Osteocyte (in vitro differentiated cells): ENCODE measurements around the gene TMEM154. TPM values are rescaled to one million over a fixed set of nuclear protein-coding genes. Genes with fewer than 3 reads are reported as not detected.

Experiments used
- DNase-seq: peaks from one replicate; pipeline ENCODE4 v3.0.0; 2021; ENCODE audit warnings: mixed read lengths; ENCODE audit not compliant: unreplicated experiment; ENCODE audit errors: extremely low spot score
- H3K27ac Mint-ChIP-seq: one replicate; pipeline ENCODE4 v1.8.0; 2021; ENCODE audit warnings: mild to moderate bottlenecking, mixed read lengths; ENCODE audit not compliant: unreplicated experiment
- H3K27me3 Mint-ChIP-seq: one replicate; pipeline ENCODE4 v1.8.0; 2021; ENCODE audit warnings: mixed read lengths; ENCODE audit not compliant: unreplicated experiment
- H3K36me3 Mint-ChIP-seq: one replicate; pipeline ENCODE4 v1.8.0; 2021; ENCODE audit warnings: mixed read lengths; ENCODE audit not compliant: unreplicated experiment
- H3K4me1 Mint-ChIP-seq: one replicate; pipeline ENCODE4 v1.8.0; 2021; ENCODE audit warnings: mixed read lengths; ENCODE audit not compliant: unreplicated experiment
- H3K4me3 Mint-ChIP-seq: one replicate; pipeline ENCODE4 v1.8.0; 2021; ENCODE audit warnings: mild to moderate bottlenecking, moderate library complexity, mixed read lengths; ENCODE audit not compliant: unreplicated experiment
- H3K9me3 Mint-ChIP-seq: one replicate; pipeline ENCODE4 v1.8.0; 2021; ENCODE audit warnings: mixed read lengths; ENCODE audit not compliant: unreplicated experiment
- CTCF ChIP-seq: fragments of 200-600 bp; sonication (generic); IDR thresholded peaks from 2 replicates; pipeline ENCODE4 v1.5.0; 2021; ENCODE audit warnings: antibody characterized with exemption, mild to moderate bottlenecking, moderate library complexity
- total RNA-seq: library from RNA; stranded (reverse); gene quantifications from 2 replicates; pipeline ENCODE4 v1.2.1, GENCODE V29; 2021

TMEM154 gene
- total RNA-seq, 1 donor from 2014 or later = 1.4 TPM

GRCh38 chr4:152607178-152607577 is 72.6 kb downstream of the TMEM154 start:
- no peak for TF ChIP-seq CTCF
- Mint-ChIP-seq H3K4me3 (no peak overlapping the region), H3K36me3 (no peaks in the 10 kb centered on the region), H3K27ac (no peak overlapping the region), H3K4me1 (no peaks in the 10 kb centered on the region), H3K9me3 (no peaks in the 10 kb centered on the region), H3K27me3 (peaks cover 33% of the 10 kb centered on the region)
- no peak for DNase-seq

- Mint-ChIP-seq H3K9me3 (no peaks in the 10 kb centered on the region), H3K4me3 (no peak overlapping the region), H3K36me3 (no peaks in the 10 kb centered on the region), H3K4me1 (no peaks in the 10 kb centered on the region), H3K27ac (no peak overlapping the region), H3K27me3 (peaks cover 28% of the 10 kb centered on the region)
- no peak for TF ChIP-seq CTCF
- peak; percentile 46 for DNase-seq
Measured at GRCh38 chr4:152606753-152607152, 73.0 kb downstream of the TMEM154 start.

- no peak overlapping the region for H3K4me3 Mint-ChIP-seq
Measured at GRCh38 chr4:152605641-152606335, 74.0 kb downstream of the TMEM154 start.

GRCh38 chr4:152605031-152605430 is 74.8 kb downstream of the TMEM154 start:
- H3K27ac Mint-ChIP-seq = no peak overlapping the region
- no peaks in the 10 kb centered on the region for H3K4me1 Mint-ChIP-seq
- H3K4me3 Mint-ChIP-seq = no peak overlapping the region
- no peak for DNase-seq
- peaks cover 24% of the 10 kb centered on the region for H3K27me3 Mint-ChIP-seq
- no peaks in the 10 kb centered on the region for H3K9me3 Mint-ChIP-seq
- TF ChIP-seq CTCF = no peak
- H3K36me3 Mint-ChIP-seq = no peaks in the 10 kb centered on the region

More at GRCh38 chr4:152605641-152606335, 74.0 kb downstream of the TMEM154 start:
- H3K4me1 Mint-ChIP-seq = no peaks in the 10 kb centered on the region
- no peak for DNase-seq
- H3K27me3 Mint-ChIP-seq = peaks cover 24% of the 10 kb centered on the region
- no peak for TF ChIP-seq CTCF
- no peak overlapping the region for H3K27ac Mint-ChIP-seq
- H3K36me3 Mint-ChIP-seq = no peaks in the 10 kb centered on the region
- no peaks in the 10 kb centered on the region for H3K9me3 Mint-ChIP-seq

- no peaks in the 10 kb centered on the region for H3K4me1 Mint-ChIP-seq
- no peak for DNase-seq
Measured at GRCh38 chr4:152601156-152601555, 78.6 kb downstream of the TMEM154 start.

More at GRCh38 chr4:152601156-152601555, 78.6 kb downstream of the TMEM154 start:
- no peak for TF ChIP-seq CTCF
- no peaks in the 10 kb centered on the region for H3K9me3 Mint-ChIP-seq
- peaks cover 10% of the 10 kb centered on the region for H3K27me3 Mint-ChIP-seq
- no peaks in the 10 kb centered on the region for H3K36me3 Mint-ChIP-seq
- no peak overlapping the region for H3K27ac Mint-ChIP-seq
- H3K4me3 Mint-ChIP-seq = no peak overlapping the region
